COLO668 (cell line): Measurements from ENCODE around the gene PARVG.

Experiments
- DNase-seq: peaks from one replicate; lab custom pipeline; 2025; ENCODE audit not compliant: unreplicated experiment; lab: John Stamatoyannopoulos, UW

Gene PARVG, protein sequence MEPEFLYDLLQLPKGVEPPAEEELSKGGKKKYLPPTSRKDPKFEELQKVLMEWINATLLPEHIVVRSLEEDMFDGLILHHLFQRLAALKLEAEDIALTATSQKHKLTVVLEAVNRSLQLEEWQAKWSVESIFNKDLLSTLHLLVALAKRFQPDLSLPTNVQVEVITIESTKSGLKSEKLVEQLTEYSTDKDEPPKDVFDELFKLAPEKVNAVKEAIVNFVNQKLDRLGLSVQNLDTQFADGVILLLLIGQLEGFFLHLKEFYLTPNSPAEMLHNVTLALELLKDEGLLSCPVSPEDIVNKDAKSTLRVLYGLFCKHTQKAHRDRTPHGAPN

GRCh38 chr22:44180706-44181032 is at the start of gene PARVG:
Gene PARVG (plus strand): TSS chr22:44180925. CDS start chr22:44183330, 2,405 bp downstream.
- DNase-seq = no peak

DNA sequence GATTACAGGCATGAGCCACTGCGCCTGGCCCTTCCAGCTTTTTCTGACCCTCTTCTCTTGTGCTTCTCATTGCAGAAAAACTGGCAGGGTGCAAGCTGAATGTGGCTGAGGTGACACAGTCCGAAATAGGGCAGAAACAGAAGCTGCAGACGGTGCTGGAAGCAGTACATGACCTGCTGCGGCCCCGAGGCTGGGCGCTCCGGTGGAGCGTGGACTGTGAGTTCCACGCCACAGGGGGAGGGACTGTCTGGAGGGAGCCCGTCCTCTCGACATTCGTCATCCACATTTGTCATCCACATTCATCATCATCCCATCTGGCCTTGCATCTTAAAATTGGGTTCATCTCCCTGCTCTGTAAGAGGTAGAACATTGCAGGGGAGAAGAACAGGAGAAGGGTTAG is 49.3 kb upstream of the PARVG start:
- no peak for DNase-seq

- no peak for DNase-seq
Observed at GRCh38 chr22:44131989-44132685, 48.6 kb upstream of the PARVG start.

- peak; percentile 19 for DNase-seq
Observed at GRCh38 chr22:44132724-44133123, 48.0 kb upstream of the PARVG start.

DNA sequence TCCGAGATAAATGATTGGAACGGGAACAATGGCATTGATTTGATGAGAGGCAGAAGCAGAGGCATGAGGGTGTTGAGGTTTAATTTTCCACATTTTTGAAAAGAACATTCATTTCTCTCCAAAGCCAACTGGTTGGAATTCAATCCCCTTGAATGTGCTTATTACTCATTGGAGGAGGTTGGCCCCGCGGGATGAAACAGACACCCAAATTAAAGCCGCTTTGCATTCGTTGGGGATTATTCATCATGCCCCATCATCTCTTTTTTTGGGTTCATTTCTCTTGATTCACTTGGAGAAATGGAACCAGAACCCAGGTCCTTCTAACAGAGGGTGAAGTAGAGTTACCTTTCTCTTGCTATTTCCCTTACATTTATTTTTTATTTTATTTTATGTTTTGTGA is 47.6 kb upstream of the PARVG start:
- DNase-seq = no peak

- DNase-seq = no peak
Observed at GRCh38 chr22:44133901-44134571, 46.7 kb upstream of the PARVG start.

DNA sequence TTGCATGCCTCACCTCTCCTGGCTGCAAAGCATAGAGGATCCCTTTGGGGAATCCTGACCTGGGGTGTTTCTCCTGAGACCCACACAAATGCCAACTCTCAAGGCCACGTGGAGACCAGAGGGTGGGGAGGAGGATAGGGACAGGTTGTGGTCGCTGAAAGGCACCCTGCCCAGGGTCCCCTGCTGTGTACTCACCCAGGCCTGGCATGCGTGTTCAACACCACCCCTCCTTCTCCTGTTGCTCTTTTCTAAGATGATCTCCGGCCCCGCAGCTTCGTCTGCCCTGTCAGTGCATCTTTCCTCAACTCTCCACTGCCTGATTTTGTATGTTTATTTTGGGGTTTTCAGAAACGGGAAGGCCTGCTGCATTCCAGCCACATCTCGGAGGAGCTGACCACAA is 44.6 kb upstream of the PARVG start:
- no peak for DNase-seq

GRCh38 chr22:44136786-44137185 is 43.9 kb upstream of the PARVG start:
- DNase-seq = no peak

- no peak for DNase-seq
Observed at GRCh38 chr22:44137415-44137814, 43.3 kb upstream of the PARVG start.

DNA sequence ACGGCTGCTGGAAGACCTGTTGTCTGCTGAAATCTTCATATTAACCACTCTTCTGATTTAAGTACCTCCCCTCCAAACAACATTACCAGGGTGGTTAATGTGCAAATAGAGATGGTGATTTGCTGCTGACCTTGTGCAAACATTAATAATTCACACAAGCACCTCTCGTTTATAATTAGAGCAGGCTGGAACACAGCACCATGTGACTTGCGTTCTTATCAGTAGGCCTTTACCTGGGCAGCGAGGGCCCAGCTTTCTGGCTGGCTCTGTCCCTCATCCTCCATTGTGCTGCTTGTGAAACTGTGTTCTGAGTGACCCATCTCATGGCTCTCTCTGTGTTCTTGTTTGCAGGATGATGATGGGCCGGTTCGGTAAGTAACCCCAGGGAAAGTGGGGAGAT is 41.0 kb upstream of the PARVG start:
- peak; percentile 9 for DNase-seq

- peak; percentile 40 for DNase-seq
Observed at GRCh38 chr22:44142421-44143104, 38.2 kb upstream of the PARVG start.

GRCh38 chr22:44143105-44143474 is 37.6 kb upstream of the PARVG start:
- DNase-seq = peak; percentile 44

DNA sequence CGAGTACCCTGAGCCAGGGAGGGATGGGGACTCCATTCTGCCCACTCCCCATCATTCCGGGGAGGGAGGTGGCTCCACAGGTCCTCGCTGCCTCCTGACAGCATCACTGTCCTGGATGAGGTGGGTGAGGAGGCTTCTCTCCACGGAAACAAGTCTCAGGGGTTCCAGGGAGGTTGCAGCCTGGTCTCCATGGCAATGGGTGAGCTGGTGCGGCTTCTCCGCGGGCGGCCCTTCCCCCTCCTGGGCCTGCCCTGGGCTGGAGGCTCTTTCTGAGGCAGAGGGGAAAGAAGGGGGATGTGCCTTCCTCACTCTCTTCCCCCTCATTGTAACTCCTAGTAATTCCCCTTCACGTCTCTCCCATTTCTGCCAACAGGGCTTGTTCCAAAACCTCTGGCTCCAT is 37.1 kb upstream of the PARVG start:
- no peak for DNase-seq

GRCh38 chr22:44144046-44144569 is 36.6 kb upstream of the PARVG start:
- no peak for DNase-seq

GRCh38 chr22:44145544-44145943 is 35.2 kb upstream of the PARVG start:
- no peak for DNase-seq

DNA sequence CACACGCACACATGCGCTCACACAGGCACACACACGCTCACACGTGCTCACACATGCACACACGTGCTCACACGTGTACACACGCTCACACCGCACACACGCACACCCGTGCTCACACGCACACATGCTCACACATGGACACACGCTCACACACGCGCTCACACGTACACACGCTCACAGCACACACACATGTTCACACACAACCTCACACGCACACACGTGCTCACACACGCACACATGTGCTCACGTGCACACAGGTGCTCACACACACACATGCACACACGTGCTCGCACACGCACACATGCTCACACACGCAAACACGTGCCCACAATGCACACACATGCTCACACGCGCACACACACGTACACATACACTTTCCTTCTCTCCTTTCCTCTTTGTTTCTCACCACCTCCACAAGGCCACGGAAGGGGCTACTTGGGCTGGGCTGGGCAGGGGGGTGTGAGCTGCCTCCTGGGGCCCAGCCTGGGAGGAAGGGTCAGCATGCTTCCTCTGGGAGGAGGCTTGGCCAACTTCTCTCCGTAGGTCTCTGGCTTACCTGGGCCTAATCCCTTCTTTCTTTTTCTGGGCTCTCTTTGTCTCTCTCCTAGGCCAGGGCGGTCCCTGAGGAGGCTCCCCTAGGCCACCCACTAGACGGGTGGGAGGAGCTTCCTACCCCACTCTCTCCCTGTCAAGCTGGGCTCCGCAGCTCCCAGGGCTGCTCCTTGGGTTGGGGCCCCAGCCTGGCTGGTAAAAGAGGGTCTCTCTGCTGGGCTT is 34.5 kb upstream of the PARVG start:
- no peak for DNase-seq

GRCh38 chr22:44147008-44147645 is 33.6 kb upstream of the PARVG start:
- peak; percentile 51 for DNase-seq

DNA sequence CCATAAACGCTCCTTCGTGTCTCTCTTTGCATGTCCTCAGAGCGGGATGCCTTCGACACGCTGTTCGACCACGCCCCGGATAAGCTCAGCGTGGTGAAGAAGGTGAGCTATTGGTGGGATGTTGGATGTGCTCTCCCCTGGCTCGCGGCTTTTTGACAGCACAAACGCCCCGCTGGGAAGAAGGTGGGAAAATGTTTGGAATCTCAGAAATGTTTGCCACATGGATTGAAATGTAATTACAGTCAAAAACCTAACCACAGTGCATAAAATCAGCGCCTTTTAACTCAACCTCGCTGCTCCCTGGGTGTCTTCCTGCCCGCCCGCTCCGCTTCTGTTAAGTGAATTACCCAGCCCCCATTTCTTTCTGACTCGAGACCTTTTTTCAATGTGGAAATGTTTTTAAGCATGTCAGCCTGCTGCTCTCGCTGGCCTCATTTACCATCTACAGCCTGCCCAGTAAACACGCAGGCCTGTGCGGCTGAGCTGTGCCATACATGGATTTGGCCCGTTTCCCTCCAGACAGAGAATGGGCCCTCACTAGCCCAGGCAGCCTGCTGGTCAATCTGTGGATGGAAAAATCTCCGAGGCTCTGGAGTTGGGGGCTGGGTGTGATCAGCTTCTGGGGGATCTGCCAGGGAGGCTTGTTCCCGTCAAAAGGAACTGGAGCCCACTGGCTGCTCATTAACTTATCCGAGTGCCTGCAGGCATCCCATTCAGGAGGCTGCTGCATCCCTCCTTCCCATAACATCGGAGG is 32.7 kb upstream of the PARVG start:
- no peak for DNase-seq

GRCh38 chr22:44151676-44152075 is 29.0 kb upstream of the PARVG start:
- no peak for DNase-seq

DNA sequence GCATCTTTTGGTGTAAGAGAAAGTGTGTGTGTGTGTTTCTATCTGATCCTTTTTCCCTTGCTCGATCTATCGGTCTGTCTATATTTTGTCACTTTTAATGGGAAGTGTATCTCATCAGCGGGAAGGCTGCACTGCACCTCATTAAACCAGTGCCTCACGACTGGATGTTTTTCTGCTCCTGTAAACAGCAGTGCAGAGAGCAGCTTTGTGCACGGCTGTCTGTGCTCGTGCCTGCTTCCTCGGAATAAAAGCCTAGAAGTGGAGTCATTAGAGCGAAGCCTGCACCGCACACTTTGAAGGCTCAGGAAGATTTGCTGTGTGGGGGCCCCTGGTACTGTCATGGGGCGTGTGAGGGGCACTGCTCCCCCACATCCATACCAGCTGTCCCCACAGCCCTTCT is 27.0 kb upstream of the PARVG start:
- DNase-seq = no peak
